Measurements from ENCODE around the gene TMBIM4. TPM values are rescaled to one million over a fixed set of nuclear protein-coding genes. Genes with fewer than 3 reads are reported as not detected.

Gene TMBIM4
- total RNA-seq, 2 experiments from 2014 or later, result 19.2 to 57.0 TPM

DNA sequence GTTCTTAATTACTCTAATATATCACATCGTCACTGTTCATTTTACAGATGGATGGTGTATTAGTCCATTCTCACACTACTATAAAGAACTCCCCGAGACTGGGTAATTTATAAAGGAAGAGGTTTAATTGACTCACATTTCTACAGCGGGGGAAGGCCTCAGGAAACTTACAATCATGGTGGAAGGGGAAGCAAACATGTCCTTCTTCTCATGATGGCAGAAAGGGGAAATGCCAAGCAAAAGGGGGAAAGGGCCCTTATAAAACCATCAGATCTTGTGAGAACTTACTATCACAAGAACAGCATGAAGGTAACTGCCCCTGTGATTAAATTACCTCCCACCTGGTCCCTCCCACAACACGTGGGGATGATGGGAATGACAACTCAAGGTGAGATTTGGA is 6.5 kb downstream of the TMBIM4 start:
- TF ChIP-seq EZH2phosphoT487 (IDR thresholded peaks at IDR 0.05; ENCODE audit: borderline replicate concordance, low read depth, low read length), result no peak
- TF ChIP-seq, protein P1, sequence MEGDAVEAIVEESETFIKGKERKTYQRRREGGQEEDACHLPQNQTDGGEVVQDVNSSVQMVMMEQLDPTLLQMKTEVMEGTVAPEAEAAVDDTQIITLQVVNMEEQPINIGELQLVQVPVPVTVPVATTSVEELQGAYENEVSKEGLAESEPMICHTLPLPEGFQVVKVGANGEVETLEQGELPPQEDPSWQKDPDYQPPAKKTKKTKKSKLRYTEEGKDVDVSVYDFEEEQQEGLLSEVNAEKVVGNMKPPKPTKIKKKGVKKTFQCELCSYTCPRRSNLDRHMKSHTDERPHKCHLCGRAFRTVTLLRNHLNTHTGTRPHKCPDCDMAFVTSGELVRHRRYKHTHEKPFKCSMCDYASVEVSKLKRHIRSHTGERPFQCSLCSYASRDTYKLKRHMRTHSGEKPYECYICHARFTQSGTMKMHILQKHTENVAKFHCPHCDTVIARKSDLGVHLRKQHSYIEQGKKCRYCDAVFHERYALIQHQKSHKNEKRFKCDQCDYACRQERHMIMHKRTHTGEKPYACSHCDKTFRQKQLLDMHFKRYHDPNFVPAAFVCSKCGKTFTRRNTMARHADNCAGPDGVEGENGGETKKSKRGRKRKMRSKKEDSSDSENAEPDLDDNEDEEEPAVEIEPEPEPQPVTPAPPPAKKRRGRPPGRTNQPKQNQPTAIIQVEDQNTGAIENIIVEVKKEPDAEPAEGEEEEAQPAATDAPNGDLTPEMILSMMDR (conservative IDR thresholded peaks at IDR 0.05; ENCODE audit: low read length), result no peak
- Histone ChIP-seq H3K4me1 (ENCODE audit: insufficient read depth, low read length, poor library complexity, severe bottlenecking) (peaks cover 9% of the 10 kb centered on the region), H2AFZ (ENCODE audit: low read length) (no peak overlapping the region), H3K27ac (ENCODE audit: low read depth, low read length, poor library complexity, severe bottlenecking) (no peak overlapping the region), H3K36me3 (ENCODE audit: insufficient read depth, low read length) (peaks cover 73% of the 10 kb centered on the region), H3K4me3 (ENCODE audit: low read depth, low read length, poor library complexity, severe bottlenecking) (no peak overlapping the region), H4K20me1 (ENCODE audit: insufficient read depth, low read length) (no peaks in the 10 kb centered on the region), H3K4me2 (ENCODE audit: low read length) (no peak overlapping the region), H3K79me2 (ENCODE audit: insufficient read depth, low read depth, low read length) (peaks cover 71% of the 10 kb centered on the region), H3K9me3 (ENCODE audit: low read length) (peaks cover 26% of the 10 kb centered on the region), H3K9me2 (ENCODE audit: insufficient read depth, low read length) (no peaks in the 10 kb centered on the region)
- intact Hi-C loops (cut with micrococcal nuclease; ENCODE audit: unreplicated experiment), result no loop called here
- DNase-seq (ENCODE audit: low spot score), result no peak
- no TSS peak for BruUV-seq (replicated peaks)
- CTCF ChIA-PET (ENCODE audit: unreplicated experiment), result no interaction called here
- POLR2A ChIA-PET, result no interaction called here

DNA sequence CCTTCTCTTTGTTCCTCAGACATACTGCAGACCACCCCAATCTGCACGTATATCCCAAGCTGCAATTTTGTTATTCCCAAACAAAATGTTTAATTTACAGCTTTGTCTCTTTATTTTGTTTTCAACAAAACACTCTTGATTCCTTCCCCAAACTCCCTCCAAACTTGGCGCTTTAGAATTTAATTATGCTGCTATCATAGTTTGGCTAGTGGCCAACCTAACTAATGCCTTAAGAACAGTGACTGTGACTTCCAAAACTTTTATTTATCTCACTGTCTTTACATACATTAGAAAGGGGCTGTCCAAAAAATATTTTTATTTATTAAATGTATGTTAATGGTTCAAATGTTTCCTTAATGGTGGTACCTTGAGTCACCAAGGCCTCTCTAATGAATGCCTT is 7.1 kb downstream of the TMBIM4 start:
- peaks cover 3% of the 10 kb centered on the region for H3K4me1 ChIP-seq (ENCODE audit: insufficient read depth, low read length, poor library complexity, severe bottlenecking)

DNA sequence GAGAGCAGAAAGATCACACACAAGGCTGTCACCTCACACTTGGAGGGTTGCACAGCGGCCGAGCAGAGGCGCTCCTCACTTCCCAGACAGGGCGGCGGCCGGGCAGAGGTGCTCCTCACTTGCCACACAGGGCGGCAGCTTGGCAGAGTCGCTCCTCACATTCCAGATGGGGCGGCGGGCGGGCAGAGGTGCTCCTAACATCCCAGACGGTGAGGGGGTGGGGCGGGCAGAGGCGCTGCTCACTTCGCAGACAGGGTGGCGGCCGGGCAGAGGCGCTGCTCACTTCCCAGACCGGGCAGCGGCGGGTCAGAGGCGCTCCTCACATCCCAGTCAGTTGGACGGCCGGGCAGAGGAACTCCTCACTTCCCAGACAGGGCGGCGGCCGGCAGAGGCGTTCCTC is 9.1 kb downstream of the TMBIM4 start:
- ChIA-PET CTCF (ENCODE audit: unreplicated experiment) (no interaction called here), POLR2A (interaction anchor here (1.0 kb wide), 1 partner anchor 9 kb away, joined by 5 read pairs; the partner anchor contains the start of gene TMBIM4)
- BruUV-seq (replicated peaks), result no TSS peak
- H3K27ac ChIP-seq (ENCODE audit: low read depth, low read length, poor library complexity, severe bottlenecking), result no peak overlapping the region
- H4K20me1 ChIP-seq (ENCODE audit: insufficient read depth, low read length), result no peaks in the 10 kb centered on the region
- H2AFZ ChIP-seq (ENCODE audit: low read length), result no peak overlapping the region
- DNase-seq (ENCODE audit: low spot score), result no peak
- no peaks in the 10 kb centered on the region for H3K4me1 ChIP-seq (ENCODE audit: insufficient read depth, low read length, poor library complexity, severe bottlenecking)
- no peak overlapping the region for H3K4me2 ChIP-seq (ENCODE audit: low read length)
- no peak for TF ChIP-seq EZH2phosphoT487 (IDR thresholded peaks at IDR 0.05; ENCODE audit: borderline replicate concordance, low read depth, low read length)
- TF ChIP-seq, protein P1 (conservative IDR thresholded peaks at IDR 0.05; ENCODE audit: low read length), result no peak
- peaks cover 45% of the 10 kb centered on the region for H3K79me2 ChIP-seq (ENCODE audit: insufficient read depth, low read depth, low read length)
- intact Hi-C loops (cut with micrococcal nuclease; ENCODE audit: unreplicated experiment), result no loop called here
- H3K9me3 ChIP-seq (ENCODE audit: low read length), result peaks cover 16% of the 10 kb centered on the region
- no peaks in the 10 kb centered on the region for H3K9me2 ChIP-seq (ENCODE audit: insufficient read depth, low read length)
- no peak overlapping the region for H3K4me3 ChIP-seq (ENCODE audit: low read depth, low read length, poor library complexity, severe bottlenecking)
- H3K36me3 ChIP-seq (ENCODE audit: insufficient read depth, low read length), result peaks cover 53% of the 10 kb centered on the region

More for the DNA sequence above, 7.1 kb downstream of the TMBIM4 start:
- POLR2A ChIA-PET, result interaction anchor here (0.9 to 1.6 kb wide), 2 partner anchors 34 to 70 kb away, joined by 4 read pairs; no protein-coding TSS in a partner anchor
- Histone ChIP-seq H3K9me3 (ENCODE audit: low read length) (peaks cover 26% of the 10 kb centered on the region), H4K20me1 (ENCODE audit: insufficient read depth, low read length) (no peaks in the 10 kb centered on the region), H3K79me2 (ENCODE audit: insufficient read depth, low read depth, low read length) (peaks cover 65% of the 10 kb centered on the region), H2AFZ (ENCODE audit: low read length) (no peak overlapping the region), H3K9me2 (ENCODE audit: insufficient read depth, low read length) (no peaks in the 10 kb centered on the region), H3K4me3 (ENCODE audit: low read depth, low read length, poor library complexity, severe bottlenecking) (no peak overlapping the region), H3K4me2 (ENCODE audit: low read length) (no peak overlapping the region), H3K27ac (ENCODE audit: low read depth, low read length, poor library complexity, severe bottlenecking) (no peak overlapping the region), H3K36me3 (ENCODE audit: insufficient read depth, low read length) (peaks cover 73% of the 10 kb centered on the region)
- intact Hi-C loops (cut with micrococcal nuclease; ENCODE audit: unreplicated experiment), result no loop called here
- no peak for TF ChIP-seq EZH2phosphoT487 (IDR thresholded peaks at IDR 0.05; ENCODE audit: borderline replicate concordance, low read depth, low read length)
- TF ChIP-seq, protein P1 (conservative IDR thresholded peaks at IDR 0.05; ENCODE audit: low read length), result no peak
- CTCF ChIA-PET (ENCODE audit: unreplicated experiment), result no interaction called here
- DNase-seq (ENCODE audit: low spot score), result no peak
- no TSS peak for BruUV-seq (replicated peaks)
